Measurements from ENCODE around the gene DYRK4.

GRCh38 chr12:4589941-4590340 lies 27.9 kb downstream of the DYRK4 start:
- TF ChIP-seq CBX5 (IDR thresholded peaks at IDR 0.05; ENCODE audit: low read depth, low read length) (no peak), POLR2A (IDR thresholded peaks at IDR 0.05; ENCODE audit: control extremely low read depth in 1 of 2, low read depth in 2 of 2, low read length in 2 of 2) (no peak), CTCF (IDR thresholded peaks at IDR 0.05; ENCODE audit: control extremely low read depth in 1 of 3, insufficient read depth in 1 of 3, low read depth in 1 of 3, low read length in 3 of 3) (no peak), CEBPB (IDR thresholded peaks at IDR 0.05; ENCODE audit: low read depth, low read length) (no peak), EZH2 (IDR thresholded peaks at IDR 0.05; ENCODE audit: low read depth, low read length, severe bottlenecking) (no peak), ZNF274 (IDR thresholded peaks at IDR 0.05; ENCODE audit: borderline replicate concordance, extremely low read depth, low read length) (no peak), SIX5 (IDR thresholded peaks at IDR 0.05; ENCODE audit: low read depth, low read length) (no peak), RAD21 (IDR thresholded peaks at IDR 0.05 in 1 of 2, conservative IDR thresholded peaks at IDR 0.05 in 1 of 2; ENCODE audit: low read depth in 2 of 2, low read length in 2 of 2) (no peak)

Measured in H1 (cell line).